ENCODE data around the gene SERINC5.
"Not testable (repeated sequence)": the region's sequence is repeated elsewhere in the genome, so short reads cannot be mapped to it uniquely, and the experiment has no call there.

SERINC5 gene

GRCh38 chr5:80141147-80141671 lies 114.6 kb downstream of the SERINC5 start:
- no peak for DNase-seq (ENCODE audit: low read depth in 2 of 3, low spot score in 1 of 3)

- peak in 2 of 3 donors; percentile 38 to 48 for DNase-seq (ENCODE audit: low read depth in 2 of 3, low spot score in 1 of 3)
These were observed 115.4 kb downstream of the SERINC5 start for GRCh38 chr5:80140496-80140895.

- no peak for DNase-seq (ENCODE audit: low read depth in 2 of 3, low spot score in 1 of 3)
These were observed 116.3 kb downstream of the SERINC5 start for GRCh38 chr5:80139466-80139972.

DNA sequence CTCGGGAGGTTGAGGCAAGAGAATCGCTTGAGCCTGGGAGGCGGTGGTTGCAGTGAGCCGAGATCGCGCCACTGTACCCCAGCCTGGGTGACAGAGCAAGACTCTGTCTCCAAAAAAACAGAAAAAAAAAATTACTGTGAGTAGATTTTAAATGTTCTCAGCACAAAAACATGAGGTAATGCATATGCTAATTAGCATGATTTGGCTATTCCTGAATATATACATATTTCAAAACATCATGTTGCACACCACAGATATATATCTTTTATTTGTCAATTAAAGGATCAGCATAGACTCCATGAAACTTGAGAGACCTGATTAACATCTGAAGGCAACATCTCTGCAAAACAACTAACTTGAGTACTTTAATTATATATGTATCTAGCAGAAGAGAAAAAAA lies 117.4 kb downstream of the SERINC5 start:
- no peak for DNase-seq (ENCODE audit: low read depth in 2 of 3, low spot score in 1 of 3)

- DNase-seq (ENCODE audit: low read depth in 2 of 3, low spot score in 1 of 3), result not testable (repeated sequence)
These were observed 119.0 kb downstream of the SERINC5 start for GRCh38 chr5:80136798-80137197.

- no peak for DNase-seq (ENCODE audit: low read depth in 2 of 3, low spot score in 1 of 3)
These were observed 121.0 kb downstream of the SERINC5 start for GRCh38 chr5:80134876-80135275.

- no peak for DNase-seq (ENCODE audit: low read depth in 2 of 3, low spot score in 1 of 3)
These were observed 126.7 kb downstream of the SERINC5 start for GRCh38 chr5:80129146-80129545.

- no peak for DNase-seq (ENCODE audit: low read depth in 2 of 3, low spot score in 1 of 3)
These were observed 127.7 kb downstream of the SERINC5 start for GRCh38 chr5:80128141-80128540.

GRCh38 chr5:80127116-80127552 lies 128.7 kb downstream of the SERINC5 start:
- no peak for DNase-seq (ENCODE audit: low read depth in 2 of 3, low spot score in 1 of 3)

- no peak for DNase-seq (ENCODE audit: low read depth in 2 of 3, low spot score in 1 of 3)
These were observed 129.8 kb downstream of the SERINC5 start for GRCh38 chr5:80125962-80126480.

DNA sequence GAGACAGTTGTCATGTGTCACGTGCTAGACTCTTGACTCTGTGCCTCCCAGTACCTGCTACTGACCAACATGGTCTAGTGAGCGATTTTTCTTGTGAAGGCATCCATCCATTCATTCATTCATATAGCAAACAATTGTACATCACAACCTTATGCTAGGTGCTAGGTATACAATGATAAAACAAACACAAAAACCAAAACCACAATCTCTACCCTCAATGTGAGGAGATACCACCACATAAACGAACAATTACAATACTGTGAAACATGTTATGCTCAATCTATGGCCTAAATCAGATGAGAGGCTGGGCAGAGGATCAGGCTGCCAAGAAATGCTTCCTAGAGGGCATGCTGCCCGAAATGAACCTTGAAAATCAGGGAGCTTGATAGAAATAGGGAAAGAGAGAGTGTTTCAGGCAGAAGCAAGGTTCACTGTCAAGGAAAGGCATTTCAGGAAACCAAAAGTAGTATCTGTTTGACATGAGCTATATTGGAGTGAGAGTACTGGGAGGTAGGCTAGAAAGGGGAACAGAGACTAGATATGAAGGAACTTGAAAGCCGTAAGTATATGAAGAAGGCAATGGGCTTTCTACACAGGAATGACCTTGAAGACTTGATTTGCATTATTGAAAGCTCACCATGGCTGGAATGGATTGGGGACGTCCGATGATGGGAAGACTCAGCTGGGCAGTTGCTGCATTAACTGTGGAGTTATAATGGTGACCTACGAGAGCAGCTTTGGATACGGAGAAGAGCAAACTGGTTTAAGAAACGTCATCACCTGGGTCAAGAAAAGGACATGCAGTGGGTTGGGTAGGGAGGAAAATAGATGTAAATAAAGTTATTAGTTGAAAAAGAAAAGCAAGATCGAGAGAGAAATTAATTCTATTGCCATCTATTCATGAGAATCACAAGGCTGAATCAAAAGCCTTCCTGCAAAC lies 130.6 kb downstream of the SERINC5 start:
- no peak for DNase-seq (ENCODE audit: low read depth in 2 of 3, low spot score in 1 of 3)

GRCh38 chr5:80124121-80124918 lies 131.5 kb downstream of the SERINC5 start:
- no peak for DNase-seq (ENCODE audit: low read depth in 2 of 3, low spot score in 1 of 3)

- no peak for DNase-seq (ENCODE audit: low read depth in 2 of 3, low spot score in 1 of 3)
These were observed 133.3 kb downstream of the SERINC5 start for GRCh38 chr5:80122579-80122978.

DNA sequence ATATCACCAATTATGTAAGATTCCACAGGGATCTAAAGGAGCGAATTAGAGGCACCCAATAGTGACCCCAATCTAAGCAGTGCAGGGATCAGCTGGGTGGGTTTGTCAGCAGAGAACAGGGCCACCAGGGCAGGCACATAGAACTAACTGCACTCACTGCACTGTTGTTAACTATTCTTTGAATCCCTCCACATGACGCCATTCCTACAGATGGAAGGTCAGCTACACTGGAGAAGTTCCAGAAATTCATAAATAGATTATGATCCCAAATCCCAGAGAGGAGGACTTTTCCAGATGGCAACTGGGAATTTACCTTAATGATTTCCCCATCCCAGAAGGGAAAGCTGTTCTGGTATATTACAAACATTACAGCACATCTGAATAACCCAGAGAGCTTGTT lies 136.5 kb downstream of the SERINC5 start:
- no peak for DNase-seq (ENCODE audit: low read depth in 2 of 3, low spot score in 1 of 3)

GRCh38 chr5:80117446-80117845 lies 138.4 kb downstream of the SERINC5 start:
- DNase-seq (ENCODE audit: low read depth in 2 of 3, low spot score in 1 of 3), result no peak

DNA sequence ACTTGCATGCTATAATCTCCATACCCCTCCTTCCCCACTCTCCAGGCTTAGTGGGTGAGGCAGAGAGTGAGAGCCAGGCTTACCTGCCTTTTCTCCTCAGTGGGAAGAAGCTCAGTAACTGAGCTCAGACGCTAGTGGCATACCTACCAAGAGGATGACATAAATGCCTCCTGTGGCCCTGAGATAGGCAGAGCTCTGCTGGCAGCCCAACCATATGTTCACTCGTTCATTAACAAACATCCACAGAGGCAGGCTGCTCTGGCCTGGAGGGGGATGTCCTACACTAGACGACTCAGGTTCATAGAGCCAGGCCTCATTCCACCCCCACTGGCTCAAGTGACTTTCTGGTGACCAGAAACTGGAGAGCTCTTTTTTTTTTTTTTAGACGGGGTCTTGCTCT lies 139.4 kb downstream of the SERINC5 start:
- DNase-seq (ENCODE audit: low read depth in 2 of 3, low spot score in 1 of 3), result no peak

DNA sequence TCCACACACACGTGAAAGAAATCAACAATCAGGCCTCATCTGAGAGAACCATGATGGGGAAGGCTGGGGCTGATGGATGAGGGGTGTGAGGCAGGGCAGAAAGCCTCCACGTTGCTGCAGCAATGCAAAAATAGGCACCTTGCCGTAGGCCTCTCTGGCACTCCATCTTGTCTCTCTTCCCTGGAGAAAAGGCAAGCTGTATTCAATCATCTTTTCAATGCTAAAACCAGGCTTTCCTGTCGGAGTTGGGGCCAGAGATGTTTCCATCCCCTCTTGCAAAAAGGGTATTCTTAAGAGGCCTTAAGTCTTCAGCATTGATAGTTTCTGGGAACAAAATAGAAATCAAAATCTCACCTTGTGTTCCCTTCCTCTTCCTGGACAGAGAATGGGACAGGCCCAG lies 139.8 kb downstream of the SERINC5 start:
- DNase-seq (ENCODE audit: low read depth in 2 of 3, low spot score in 1 of 3), result no peak

DNA sequence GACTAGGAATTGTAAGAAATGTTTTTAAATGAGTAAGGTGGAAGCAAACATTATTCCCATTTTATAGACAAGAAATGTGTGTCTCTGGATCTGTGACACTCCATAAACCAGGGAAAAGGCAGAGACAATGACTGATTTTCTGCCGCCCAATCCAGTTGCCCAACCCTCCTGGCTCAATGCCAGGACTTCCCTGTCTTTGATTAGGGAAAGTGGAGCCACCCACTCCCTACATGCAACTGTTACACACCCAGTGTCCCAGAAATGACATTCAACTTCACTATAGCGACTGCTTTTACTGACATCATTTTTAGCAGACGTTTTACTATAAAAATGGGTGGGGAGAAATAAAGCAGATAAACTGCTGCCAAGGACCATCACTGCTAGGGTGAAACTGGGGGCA lies 141.0 kb downstream of the SERINC5 start:
- no peak for DNase-seq (ENCODE audit: low read depth in 2 of 3, low spot score in 1 of 3)

- DNase-seq (ENCODE audit: low read depth in 2 of 3, low spot score in 1 of 3), result not testable (repeated sequence)
These were observed 144.4 kb downstream of the SERINC5 start for GRCh38 chr5:80111376-80111990.

GRCh38 chr5:80109646-80110478 lies 146.0 kb downstream of the SERINC5 start:
- no peak for DNase-seq (ENCODE audit: low read depth in 2 of 3, low spot score in 1 of 3)

All from stimulated activated CD4-positive, alpha-beta T cell treated with anti-CD3 and anti-CD28 coated beads, Interleukin-12 subunit alpha, Interleukin-12 subunit beta, amount 100 ng/mL, for 48 hours (primary cell).